Measurements from ENCODE around the gene TMEM59L.

DNA sequence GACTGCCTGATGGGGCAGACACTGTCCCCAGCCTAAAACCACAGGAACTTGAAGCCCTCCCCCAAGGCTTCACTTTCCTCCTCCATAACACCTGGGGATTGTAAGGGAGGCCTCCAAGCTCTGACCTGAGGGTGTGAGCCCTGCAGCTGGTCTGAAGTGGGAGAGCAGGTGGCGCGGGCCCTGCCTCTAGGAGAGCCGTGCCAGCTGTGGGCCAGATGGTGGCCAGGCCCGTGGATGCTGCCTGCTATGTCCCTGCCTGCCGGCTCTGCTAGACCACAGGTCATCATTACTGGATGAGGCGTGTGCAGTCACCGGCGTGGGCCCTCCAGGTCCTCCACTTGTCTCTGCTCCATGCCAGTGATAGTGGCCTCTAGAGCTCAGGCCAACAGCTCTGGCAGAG, 20.7 kb downstream of the TMEM59L start:
- TF ChIP-seq GATA2 (IDR thresholded peaks at IDR 0.05; ENCODE audit: low read depth, low read length) (no peak), GATA3 (IDR thresholded peaks at IDR 0.05; ENCODE audit: low read depth, low read length) (no peak)
